DMS114 treated with DMSO at 0.1 percent for 48 hours (cell line): ENCODE data around the gene TAAR9.
"Not testable (repeated sequence)": the region's sequence is repeated elsewhere in the genome, so short reads cannot be mapped to it uniquely, and the experiment has no call there.

ENCODE experiments used
- DNase-seq: peaks from one replicate; lab custom pipeline; 2025; ENCODE audit not compliant: unreplicated experiment; lab: John Stamatoyannopoulos, UW

Gene TAAR9

DNA sequence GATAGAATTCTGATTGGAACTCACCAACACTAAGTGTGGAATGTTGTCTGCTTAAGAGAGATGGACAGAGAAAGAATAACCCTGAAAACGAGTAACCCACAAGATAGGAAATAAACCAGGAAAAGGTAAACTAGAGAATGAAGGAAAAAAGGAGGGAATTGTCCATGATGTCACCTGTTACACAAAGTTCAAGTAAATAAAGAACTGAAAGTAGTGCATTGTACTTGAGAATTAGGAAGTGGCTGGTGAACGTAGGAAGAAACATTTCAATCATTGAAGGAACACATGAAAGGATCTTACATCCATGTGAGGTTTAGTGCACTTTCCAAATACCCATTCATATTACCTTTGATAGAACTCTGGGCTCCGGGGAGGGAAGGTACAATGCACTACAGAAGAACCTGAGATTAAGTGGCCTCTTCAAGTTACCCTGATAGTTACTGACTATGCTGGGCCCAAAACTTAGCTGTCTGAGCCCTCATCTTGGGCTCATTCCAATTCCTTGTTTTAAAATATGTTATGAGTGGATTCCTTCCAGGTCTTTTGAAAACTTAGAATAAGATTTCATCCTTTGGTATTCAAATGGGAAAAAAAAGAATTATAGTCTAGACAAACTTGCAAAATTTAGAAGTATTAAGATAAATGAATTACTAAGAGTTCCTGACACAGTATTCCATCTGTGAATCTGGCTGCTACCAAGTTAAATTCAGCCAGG is 24.1 kb upstream of the TAAR9 start:
- no peak for DNase-seq

DNA sequence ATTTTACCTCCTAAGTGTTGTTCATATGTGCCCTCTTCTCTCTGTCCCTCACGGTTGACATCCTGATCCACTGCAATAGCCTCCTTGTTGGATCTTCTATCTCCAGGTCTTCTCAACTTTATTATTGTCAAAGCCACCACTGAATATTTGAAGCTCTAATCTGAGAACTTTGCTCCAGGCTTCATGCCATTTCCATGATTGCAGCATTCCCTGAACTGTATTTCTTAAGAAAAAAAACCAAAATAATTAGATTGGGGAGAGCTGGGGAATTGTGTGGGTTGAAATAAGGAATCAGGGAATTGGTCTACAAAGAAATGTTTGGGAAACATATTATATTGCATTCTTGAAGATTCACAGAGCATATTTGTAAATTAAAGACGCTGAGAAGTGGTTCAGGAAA is 22.7 kb upstream of the TAAR9 start:
- no peak for DNase-seq

DNA sequence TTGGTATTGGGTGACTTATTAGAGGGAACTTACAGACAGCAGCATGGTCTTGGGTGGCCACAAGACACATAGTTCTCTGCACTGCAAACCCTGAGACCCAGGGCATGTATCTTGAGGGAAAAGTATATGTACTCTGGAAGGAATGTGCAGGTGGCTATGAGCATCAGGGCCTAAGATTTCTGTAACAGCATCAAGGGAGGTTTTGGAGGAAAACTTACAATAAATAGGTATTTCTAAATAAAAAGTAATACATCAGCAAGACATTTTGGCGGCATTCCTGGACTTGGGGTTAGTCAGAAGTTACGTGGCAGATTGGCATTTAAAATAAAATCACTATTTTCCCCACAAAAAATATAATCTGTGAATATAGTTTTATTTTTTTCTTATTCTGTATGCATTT is 17.1 kb upstream of the TAAR9 start:
- DNase-seq: no peak

DNA sequence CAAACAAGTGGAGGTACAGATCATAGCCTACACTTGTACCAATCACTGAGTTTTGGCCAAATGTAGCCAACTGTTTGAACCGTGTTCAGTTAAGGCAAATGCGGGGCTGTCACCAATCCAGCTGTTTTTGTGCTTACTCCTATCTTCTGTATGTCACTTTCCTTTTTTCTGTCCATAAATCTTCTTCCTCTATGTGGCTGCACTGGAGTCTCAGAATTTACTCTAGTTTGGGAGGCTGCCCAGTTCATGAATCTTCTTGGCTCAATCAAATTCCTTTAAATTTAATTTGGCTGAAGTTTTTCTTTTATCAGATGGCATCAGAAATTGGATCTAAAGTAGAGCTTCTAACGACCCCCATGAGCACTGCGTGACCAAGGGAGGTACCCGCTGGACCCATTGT is 13.4 kb upstream of the TAAR9 start:
- no peak for DNase-seq

DNA sequence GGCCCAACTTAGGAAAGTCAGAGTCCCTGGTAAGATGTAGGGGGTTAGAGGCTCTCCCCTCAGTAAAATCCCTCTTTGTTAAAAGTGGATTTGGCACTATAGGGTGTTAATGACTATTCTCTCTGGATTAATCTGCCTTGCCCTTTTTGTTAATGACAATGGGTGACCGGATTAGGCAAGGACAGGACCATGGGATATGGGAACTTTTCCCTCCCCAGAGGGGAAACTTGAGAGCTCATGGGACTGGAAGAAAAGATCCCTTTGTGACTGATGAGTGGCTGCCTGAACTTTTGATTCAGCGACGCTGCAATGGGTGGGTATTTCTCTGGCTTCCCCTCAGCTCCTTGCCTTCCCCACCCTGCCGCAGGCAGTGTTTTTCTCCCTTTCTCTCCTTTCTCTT is 12.2 kb upstream of the TAAR9 start:
- DNase-seq: no peak

DNA sequence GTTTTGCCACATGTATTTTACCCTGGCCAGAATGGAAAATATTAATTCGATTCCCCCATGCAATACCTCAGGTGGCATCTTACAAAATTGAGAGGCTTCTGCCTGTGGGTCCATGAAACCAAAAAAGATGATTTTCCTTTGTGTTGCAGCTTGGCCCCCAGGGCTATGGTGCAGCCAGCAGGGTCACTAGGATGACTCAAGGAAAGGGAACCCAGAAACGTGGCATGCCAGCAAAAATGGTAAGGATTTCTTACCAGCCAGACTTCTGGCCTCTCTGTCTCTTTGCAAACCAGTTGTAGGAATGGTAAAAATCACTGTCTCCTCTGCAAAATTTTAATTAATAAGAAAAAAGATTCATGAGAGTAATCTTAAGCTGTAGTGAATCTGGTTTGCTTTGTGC is 11.6 kb upstream of the TAAR9 start:
- DNase-seq: no peak

DNA sequence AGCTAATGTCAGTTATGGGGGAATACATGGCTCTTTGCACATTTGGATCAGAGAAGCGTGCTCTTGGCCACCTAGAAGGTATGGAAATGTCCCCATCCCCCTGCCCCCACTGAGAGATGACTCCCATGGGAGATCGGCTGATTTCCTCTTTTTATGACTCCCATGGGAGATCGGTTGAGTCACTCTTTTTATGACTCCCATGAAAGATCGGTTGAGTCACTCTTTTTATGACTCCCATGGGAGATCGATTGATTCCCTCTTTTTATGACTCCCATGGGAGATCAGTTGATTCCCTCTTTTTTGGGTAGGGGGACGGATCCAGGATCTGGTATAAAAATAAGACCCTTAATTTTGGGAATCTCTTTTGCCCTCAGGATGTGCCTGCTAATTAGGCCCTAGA is 10.3 kb upstream of the TAAR9 start:
- no peak for DNase-seq

DNA sequence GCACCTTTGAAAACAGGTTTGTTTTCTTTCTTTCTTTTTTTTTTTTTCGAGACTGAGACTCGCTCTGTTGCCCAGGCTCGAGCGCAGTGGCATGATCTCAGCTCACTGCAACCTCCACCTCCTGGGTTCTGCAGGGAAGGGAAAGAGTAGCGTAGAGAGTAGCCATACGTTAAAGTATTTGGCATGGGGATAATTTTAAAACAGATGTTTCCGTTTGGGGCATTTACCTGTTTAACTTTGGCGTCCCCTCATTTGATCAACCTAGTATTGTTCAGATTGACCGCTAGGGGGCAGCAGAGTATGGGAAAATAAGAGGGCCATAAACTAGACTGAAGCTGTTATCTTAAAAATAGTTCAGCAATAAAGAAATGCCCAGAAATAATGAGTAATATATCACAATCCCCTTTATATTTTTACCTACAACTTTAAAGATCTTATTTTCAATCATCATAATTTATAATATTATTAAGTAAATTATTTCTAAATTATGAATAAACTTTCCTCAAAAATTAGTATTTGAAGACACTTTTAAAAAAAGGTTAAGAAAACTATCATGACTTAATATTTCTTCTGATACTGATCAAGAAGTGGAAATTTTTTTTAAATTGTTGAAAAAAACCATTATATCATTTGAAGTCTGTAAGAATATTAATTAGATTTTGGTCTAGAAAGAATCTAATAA is 7.6 kb upstream of the TAAR9 start:
- peak; percentile 54 for DNase-seq

DNA sequence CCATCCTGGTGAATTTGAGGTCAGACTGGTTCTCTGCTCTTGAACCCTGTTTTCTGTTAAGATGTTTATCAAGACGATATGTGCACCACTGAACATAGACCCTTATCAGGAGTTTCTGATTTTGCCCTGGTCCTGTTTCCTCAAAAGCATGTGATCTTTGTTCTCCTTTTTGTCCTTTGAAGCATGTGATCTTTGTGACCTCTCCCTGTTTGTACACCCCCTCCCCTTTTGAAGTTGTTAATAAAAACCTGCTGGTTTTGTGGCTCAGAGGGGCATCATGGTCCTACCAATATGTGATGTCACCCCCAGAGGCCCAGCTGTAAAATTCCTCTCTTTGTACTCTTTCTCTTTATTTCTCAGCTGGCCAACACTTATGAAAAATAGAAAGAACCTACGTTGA is 3.5 kb upstream of the TAAR9 start:
- not testable (repeated sequence) for DNase-seq

DNA sequence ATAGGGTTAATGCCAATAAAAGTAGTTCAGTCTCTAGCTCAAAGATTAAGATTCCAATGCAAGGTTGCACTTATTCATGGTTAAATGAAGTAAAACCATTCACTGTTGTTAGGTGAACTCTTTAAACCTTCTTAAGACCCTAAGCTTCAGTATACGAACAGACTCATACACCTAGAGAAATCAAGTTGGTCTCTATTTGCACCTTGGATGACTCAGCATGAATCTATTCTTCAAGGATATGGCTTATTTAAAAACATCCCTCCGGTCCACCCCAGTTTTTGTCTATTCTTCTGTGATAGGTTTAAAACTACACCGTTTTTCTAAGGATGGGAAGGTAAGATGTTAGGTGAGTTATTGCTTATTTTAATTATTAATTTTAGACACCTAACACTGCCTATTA is 932 bp upstream of the TAAR9 start:
- no peak for DNase-seq

DNA sequence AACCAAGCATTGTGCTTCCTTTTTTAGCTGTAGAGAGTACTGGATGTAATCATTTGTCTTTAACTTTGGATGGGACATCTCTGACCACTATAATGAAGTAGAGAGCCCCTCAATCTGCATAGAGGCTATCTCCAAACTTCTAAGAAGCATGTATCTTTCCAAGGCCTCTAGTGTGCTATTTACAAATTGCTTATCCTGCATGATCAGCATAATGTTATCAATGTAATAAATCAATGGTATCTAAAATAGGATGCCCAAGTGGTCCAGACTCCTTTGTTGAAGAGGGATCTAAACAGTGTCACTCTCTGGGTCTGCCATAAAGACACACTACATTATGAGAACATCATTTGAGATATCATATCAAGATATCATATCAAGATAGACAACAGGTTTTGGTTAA is 6.7 kb downstream of the TAAR9 start:
- DNase-seq: no peak

DNA sequence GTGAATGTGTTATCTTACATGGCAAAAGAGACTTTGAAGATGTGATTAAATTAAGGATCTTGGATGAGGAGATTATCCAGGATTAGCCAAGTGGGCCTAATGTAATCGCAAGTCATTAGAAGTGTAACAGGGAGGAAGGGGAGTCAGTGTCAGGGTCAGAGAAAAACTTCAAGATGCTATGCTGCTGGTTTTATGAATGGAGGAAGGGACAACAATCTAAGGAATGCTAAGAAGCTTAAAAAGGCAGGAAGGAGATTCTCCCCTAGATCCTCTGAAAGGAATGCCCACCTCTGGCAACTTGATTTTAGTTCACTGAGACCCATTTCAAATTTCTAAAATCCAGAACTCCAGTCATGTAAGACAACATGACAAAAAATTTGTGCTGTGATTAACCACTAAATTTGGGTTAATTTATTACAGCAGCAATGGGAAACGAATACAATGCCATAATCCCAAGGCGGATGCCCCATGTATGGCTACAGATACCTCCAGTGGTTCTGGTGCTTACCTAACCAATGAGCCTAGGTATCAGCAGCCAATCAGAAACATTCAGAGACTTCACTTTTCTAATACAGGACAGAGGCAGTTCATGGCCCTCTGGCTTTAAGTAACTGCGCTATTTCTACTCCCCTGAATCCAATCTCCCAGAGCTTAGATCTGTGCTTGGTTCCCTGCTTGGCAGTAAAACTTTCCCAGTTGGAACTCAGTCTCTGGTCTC is 10.8 kb downstream of the TAAR9 start:
- no peak for DNase-seq

DNA sequence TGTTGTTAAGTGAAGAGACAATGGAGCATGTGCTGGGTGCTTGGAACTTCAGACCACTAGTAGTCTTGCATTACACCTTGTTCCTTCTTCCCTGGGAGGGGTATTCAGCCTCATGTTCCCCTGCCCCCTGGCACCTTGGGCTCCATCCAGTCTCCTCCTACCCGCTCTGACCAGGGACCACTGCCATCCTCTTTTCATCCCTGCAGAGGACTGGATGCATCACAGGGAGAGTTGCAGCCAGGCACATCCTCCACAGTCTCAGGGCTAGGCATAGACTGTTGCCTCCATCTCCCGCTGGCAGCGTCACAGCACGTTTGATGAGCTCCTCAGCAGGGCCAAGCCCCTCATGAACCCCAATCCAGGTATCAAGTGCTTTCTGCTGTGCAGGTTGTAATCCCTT is 13.1 kb downstream of the TAAR9 start:
- DNase-seq: no peak

DNA sequence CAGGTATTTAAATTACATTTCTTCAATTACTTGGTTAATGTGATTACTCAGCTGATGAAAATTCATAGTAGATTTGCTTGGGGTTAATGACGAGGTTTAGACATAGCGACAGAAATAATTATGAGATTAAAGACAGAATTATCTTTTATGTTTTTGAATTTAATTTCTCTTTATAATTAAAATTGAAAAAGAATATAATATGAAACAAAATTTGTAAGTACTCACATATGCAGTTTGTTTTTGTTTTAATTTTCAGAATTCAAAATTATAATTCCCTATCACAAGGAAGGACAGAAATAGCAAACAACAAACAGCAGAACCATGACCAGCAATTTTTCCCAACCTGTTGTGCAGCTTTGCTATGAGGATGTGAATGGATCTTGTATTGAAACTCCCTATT is 14.3 kb downstream of the TAAR9 start, which contains the start of gene TAAR8:
TAAR8 (plus strand) TSS at position 301 of the 400 bp plus-strand sequence; CDS start at position 322, 21 bp downstream.
- DNase-seq: no peak

DNA sequence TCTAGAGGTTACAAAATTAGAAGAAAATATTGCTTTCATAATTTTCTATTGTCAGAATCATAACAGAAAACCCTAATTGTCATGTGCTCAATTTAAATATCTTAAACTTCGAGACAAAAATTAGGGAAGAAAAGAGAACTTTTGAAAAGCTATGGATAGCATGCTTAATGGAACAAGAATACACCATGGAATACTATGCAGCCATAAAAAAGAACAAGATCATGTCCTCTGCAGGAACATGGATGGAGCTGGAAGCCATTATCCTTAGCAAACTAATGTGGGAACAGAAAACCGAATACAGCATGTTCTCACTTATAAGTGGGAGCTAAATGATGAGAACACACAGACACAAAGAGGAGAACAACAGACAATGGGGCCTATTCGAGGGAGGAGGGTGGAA is 22.0 kb downstream of the TAAR9 start:
- not testable (repeated sequence) for DNase-seq

DNA sequence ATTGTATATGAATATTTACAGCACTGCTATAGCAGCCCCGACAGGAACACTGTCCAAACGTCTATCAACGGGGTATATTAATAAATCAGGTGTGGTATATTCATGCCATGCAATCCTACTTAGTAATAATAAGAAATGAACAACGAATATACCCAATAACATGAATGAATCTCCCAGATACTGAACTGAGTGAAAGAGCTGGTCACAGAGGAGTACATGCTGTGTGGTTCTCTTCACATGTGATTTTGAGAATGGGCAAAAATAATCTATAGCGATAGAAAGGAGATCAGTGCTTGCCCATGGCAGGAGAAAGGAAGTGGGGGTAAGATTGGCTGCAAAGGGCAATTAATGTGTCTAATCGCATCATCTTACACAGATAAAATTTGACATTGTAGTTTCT is 28.3 kb downstream of the TAAR9 start:
- no peak for DNase-seq

DNA sequence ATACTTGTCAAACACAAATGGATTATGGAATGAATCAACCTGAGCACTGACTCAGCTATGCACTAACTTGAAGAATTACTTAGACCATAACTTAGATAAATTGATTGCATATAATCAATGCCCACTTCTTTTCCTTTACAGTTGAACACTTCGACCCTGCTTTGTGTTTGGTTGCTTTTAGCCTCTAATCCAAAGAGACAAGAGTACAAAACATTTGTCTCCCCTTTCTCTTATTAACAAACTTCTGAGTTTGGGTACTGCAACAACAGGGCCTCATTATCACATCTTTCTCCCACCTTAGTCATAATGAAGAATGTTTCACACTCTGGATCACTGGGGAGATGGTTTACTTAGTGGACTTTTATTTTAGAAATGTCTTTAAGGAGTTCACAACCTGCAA is 29.5 kb downstream of the TAAR9 start:
- DNase-seq: no peak

DNA sequence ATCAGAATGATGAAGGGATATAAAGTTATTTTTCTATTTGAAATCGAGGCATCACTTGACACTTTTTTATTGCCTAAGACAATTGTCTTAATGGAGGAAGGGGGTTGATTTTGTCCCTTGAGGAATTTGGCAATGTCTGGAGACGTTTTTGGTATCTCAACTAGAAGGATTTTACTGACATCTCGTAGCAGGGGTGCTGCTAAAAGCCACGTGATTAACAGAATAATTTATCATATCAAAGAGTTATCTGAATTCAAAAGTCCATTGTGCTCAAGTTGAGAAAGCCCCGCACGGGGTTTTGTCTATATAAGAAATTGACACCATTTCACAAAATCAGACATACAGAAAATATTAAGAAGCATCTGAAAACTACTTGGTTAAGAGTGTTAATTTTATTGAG is 30.5 kb downstream of the TAAR9 start:
- DNase-seq: no peak

DNA sequence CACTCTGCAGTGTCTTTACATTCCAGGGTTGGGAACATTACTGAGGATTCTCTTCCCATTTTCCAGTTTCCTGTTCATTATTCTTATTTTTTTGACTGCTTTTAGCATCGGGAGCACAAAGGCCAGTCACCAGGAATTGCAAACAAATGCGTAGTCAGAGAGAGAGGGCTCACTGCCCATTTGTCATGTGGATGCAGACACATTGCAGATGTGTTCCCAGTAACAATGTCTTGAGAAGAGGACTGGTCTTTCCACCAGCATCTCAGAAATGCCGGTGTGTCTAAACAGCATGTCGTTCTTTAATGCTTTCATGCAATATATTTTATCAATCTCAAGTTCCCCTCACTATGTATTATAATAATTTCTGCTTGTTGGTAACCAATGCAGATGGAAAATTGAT is 31.1 kb downstream of the TAAR9 start:
- DNase-seq: no peak

DNA sequence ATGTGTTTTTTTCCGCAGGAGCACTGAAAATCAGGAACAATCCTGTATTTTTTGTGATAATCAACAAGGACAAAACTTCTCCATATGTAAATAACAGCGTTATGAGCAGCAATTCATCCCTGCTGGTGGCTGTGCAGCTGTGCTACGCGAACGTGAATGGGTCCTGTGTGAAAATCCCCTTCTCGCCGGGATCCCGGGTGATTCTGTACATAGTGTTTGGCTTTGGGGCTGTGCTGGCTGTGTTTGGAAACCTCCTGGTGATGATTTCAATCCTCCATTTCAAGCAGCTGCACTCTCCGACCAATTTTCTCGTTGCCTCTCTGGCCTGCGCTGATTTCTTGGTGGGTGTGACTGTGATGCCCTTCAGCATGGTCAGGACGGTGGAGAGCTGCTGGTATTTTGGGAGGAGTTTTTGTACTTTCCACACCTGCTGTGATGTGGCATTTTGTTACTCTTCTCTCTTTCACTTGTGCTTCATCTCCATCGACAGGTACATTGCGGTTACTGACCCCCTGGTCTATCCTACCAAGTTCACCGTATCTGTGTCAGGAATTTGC is 32.2 kb downstream of the TAAR9 start, which contains the start of gene TAAR6:
TAAR6 (plus strand) TSS at position 102 of the 557 bp plus-strand sequence; CDS start at position 102, 0 bp downstream.
- no peak for DNase-seq

DNA sequence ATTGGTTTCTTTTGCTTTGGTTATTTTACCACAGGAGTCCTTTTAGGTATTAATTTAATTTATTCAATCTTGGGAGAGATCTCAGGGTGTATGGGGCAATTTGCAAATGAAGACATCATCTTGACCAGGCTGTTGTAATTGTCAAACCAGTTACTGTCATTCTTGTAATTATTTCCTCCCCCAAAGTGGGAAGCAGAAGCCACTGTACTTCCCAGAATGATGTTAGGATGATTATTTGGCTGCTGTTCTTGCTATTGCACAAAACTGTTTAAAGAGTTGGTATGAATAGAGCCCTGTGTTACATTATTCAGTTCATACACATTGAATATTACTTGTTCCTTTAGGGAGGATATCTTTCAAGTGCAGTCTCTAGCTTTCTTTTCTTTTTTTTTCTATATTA is 33.7 kb downstream of the TAAR9 start:
- DNase-seq: no peak

DNA sequence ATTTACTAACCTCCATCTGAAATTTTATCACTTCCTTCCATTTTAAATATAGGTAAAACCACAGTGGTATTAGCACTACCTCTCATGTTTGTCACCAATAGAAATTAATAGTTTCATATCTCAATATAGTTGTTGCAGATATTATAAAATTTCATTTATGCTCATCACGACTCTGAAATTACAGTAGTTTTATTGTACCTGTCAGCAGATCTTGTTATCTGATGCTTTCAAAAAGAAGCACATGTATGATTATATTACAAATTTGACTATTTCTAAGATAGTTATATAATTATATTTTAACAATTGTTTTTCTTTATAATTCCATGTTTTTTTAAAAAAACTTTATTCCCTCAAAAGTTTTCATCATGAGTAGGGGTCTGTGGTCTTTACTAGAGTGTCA is 46.6 kb downstream of the TAAR9 start:
- no peak for DNase-seq
